Stomach (tissue), 9 donors: ENCODE results near the gene SPINDOC. TPM values are rescaled to one million over a fixed set of nuclear protein-coding genes. Genes with fewer than 3 reads are reported as not detected.

Source experiments
- DNase-seq, 2 donors: peaks; one replicate each; pipeline versions ENCODE4 v3.0.0 to v3.0.0-alpha.2; 2013 to 2019
- H3K27ac ChIP-seq, 5 donors: fragments of 200-600 bp in 4 of 5; sonication (generic) in 4 of 5; one replicate each; pipeline ENCODE4 v1.5.1; 2013 to 2019; ENCODE audit warnings: mild to moderate bottlenecking in 1 of 5, moderate library complexity in 1 of 5
- H3K27me3 ChIP-seq, 3 donors: fragments of 200-600 bp; sonication (generic); one replicate each; pipeline ENCODE4 v1.5.1; 2017 to 2019; ENCODE audit warnings: mixed run types in 1 of 3
- H3K36me3 ChIP-seq, 4 donors: fragments of 200-600 bp; sonication (generic); 1 replicate in 3 of 4; 2 replicates in 1 of 4; pipeline ENCODE4 v1.5.1; 2016 to 2019
- H3K4me1 ChIP-seq, 4 donors: fragments of 200-600 bp; sonication (generic); one replicate each; pipeline ENCODE4 v1.5.1; 2016 to 2019
- H3K4me3 ChIP-seq, 4 donors: fragments of 200-600 bp; sonication (generic) in 3 of 4; one replicate each; pipeline ENCODE4 v1.5.1; 2016 to 2019; ENCODE audit warnings: mild to moderate bottlenecking in 1 of 4
- H3K9me3 ChIP-seq, 4 donors: fragments of 200-600 bp; sonication (generic); one replicate each; pipeline ENCODE4 v1.5.1; 2016 to 2019
- CTCF ChIP-seq, 7 experiments: fragments of 450-650 bp in 4 of 7; fragments of 200-600 bp in 3 of 7; sonication (generic) in 3 of 7; IDR thresholded peaks; one replicate each; pipeline ENCODE4 v1.5.1; 2016 to 2019; ENCODE audit warnings: antibody characterized with exemption in 7 of 7, control low read depth in 2 of 7, mild to moderate bottlenecking in 1 of 7
- EP300 ChIP-seq: sonication (generic); formaldehyde crosslinking; IDR thresholded peaks from one replicate; pipeline ENCODE4 v1.6.1; 2017; ENCODE audit warnings: antibody characterized with exemption
- POLR2A ChIP-seq, 4 donors: fragments of 450-650 bp; IDR thresholded peaks; one replicate each; pipeline ENCODE4 v1.6.1; 2016; ENCODE audit warnings: antibody characterized with exemption in 4 of 4, control low read depth in 2 of 4, mild to moderate bottlenecking in 1 of 4, moderate library complexity in 1 of 4
- POLR2AphosphoS5 ChIP-seq, 3 donors: sonication (generic); formaldehyde crosslinking; IDR thresholded peaks; one replicate each; pipeline ENCODE4 v1.6.1; 2016; ENCODE audit warnings: antibody characterized with exemption in 3 of 3
- WGBS, 5 donors: extraction: QIAGEN DNeasy Blood & Tissue Kit in 3 of 5; methylation state at CpG; one replicate each; pipeline versions ENCODE4 v1.1.5 to v1.1.7; 2013 to 2018; 5-methylcytosine and 5-hydroxymethylcytosine counted together
- intact Hi-C: fragments of 100-400 bp; cut with DNase I; formaldehyde crosslinking; loops from one replicate; pipeline ENCODE4 v1.15.1; 2023; ENCODE audit warnings: low total_unique reads
- polyA plus RNA-seq, 3 donors: library from polyadenylated mRNA; stranded (reverse); fragments of 200-250 nt; gene quantifications; one replicate each; pipeline ENCODE4 v1.2.3, GENCODE V29; 2013
- total RNA-seq, 5 donors: library from RNA; depleted of rRNA; stranded (reverse); fragments of >200 nt; gene quantifications; one replicate each; pipeline versions ENCODE4 v1.1.0 to v1.2.3, GENCODE V29; 2014 to 2016
- donor health status: healthy with polysubstance abuse.
- donor health status: Bipolar disorder and iron deficiency.
- donor health status: healthy.

SPINDOC gene
- total and polyA plus RNA-seq, 8 donors = 0.45 to 13.6 (median 5.7) TPM

GRCh38 chr11:63834535-63835157 is 21.4 kb downstream of the SPINDOC start:
- H3K27ac ChIP-seq = no peak overlapping the region
- 86 to 92% (median 88%) methylated on average over 12 of the region's 12 CpGs for WGBS, 5 donors

GRCh38 chr11:63835158-63835545 is 21.9 kb downstream of the SPINDOC start:
- intact Hi-C loops = loop anchor here (5.0 kb wide), 1 partner anchor 107 kb away; no protein-coding TSS in a partner anchor
- TF ChIP-seq EP300 = no peak
- TF ChIP-seq CTCF (IDR thresholded peaks at IDR 0.05) = no peak
- TF ChIP-seq POLR2AphosphoS5 (IDR thresholded peaks at IDR 0.05) = no peak
- peaks cover 11 to 21% (median 17%) of the 10 kb centered on the region in 4 donors for H3K4me1 ChIP-seq
- H3K9me3 ChIP-seq = no peaks in the 10 kb centered on the region
- 78 to 84% (median 81%) methylated on average over 6 of the region's 6 CpGs for WGBS, 5 donors
- no peak overlapping the region for H3K27ac ChIP-seq
- H3K36me3 ChIP-seq = no peaks in the 10 kb centered on the region
- H3K27me3 ChIP-seq = no peaks in the 10 kb centered on the region
- no peak for DNase-seq
- no peak overlapping the region for H3K4me3 ChIP-seq

More at GRCh38 chr11:63834535-63835157, 21.4 kb downstream of the SPINDOC start:
- peaks cover 11 to 16% (median 14%) of the 10 kb centered on the region in 4 donors for H3K4me1 ChIP-seq
- H3K36me3 ChIP-seq = no peaks in the 10 kb centered on the region
- H3K9me3 ChIP-seq = no peaks in the 10 kb centered on the region
- H3K4me3 ChIP-seq = no peak overlapping the region
- no peak for TF ChIP-seq POLR2A (IDR thresholded peaks at IDR 0.05)
- no peak for TF ChIP-seq CTCF (IDR thresholded peaks at IDR 0.05)
- TF ChIP-seq POLR2AphosphoS5 (IDR thresholded peaks at IDR 0.05) = no peak
- no peak for TF ChIP-seq EP300
- H3K27me3 ChIP-seq = no peaks in the 10 kb centered on the region
- intact Hi-C loops = loop anchor here (5.0 kb wide), 2 partner anchors 108 to 118 kb away; no protein-coding TSS in a partner anchor
- DNase-seq = no peak

- Histone ChIP-seq H3K9me3 (no peaks in the 10 kb centered on the region), H3K36me3 (peaks cover 0 to 1% (median 0%) of the 10 kb centered on the region in 4 donors), H3K27me3 (no peaks in the 10 kb centered on the region), H3K4me3 (no peak overlapping the region), H3K27ac (peak overlapping the region; percentile 82 to 94 (median 89)), H3K4me1 (peaks cover 30 to 41% (median 37%) of the 10 kb centered on the region in 4 donors)
- 12 to 15% (median 14%) methylated on average over 5 of the region's 5 CpGs for WGBS, 5 donors
- intact Hi-C loops = loop anchor here (5.0 kb wide), 1 partner anchor 105 kb away; no protein-coding TSS in a partner anchor
- peak in 6 of 7 experiments; percentile 22 to 98 (median 84) for TF ChIP-seq CTCF (IDR thresholded peaks at IDR 0.05)
- peak in 2 of 3 donors; percentile 34 to 84 for TF ChIP-seq POLR2AphosphoS5 (IDR thresholded peaks at IDR 0.05)
- TF ChIP-seq POLR2A (IDR thresholded peaks at IDR 0.05) = no peak
- no peak for TF ChIP-seq EP300
- DNase-seq = peak; percentile 84 to 92
Measured at GRCh38 chr11:63837027-63837688, 23.9 kb downstream of the SPINDOC start.

- TF ChIP-seq POLR2AphosphoS5 (IDR thresholded peaks at IDR 0.05) (no peak), EP300 (no peak), POLR2A (IDR thresholded peaks at IDR 0.05) (no peak), CTCF (IDR thresholded peaks at IDR 0.05) (no peak)
- WGBS, 5 donors = 33 to 39% (median 36%) methylated on average over 5 of the region's 5 CpGs
- DNase-seq = peak in 1 of 2 donors; percentile 46
Measured at GRCh38 chr11:63837739-63838138, 24.5 kb downstream of the SPINDOC start.

More at GRCh38 chr11:63837739-63838138, 24.5 kb downstream of the SPINDOC start:
- intact Hi-C loops = loop anchor here (5.0 kb wide), 1 partner anchor 105 kb away; no protein-coding TSS in a partner anchor
- H3K27me3 ChIP-seq = no peaks in the 10 kb centered on the region
- H3K36me3 ChIP-seq = peaks cover 0 to 7% (median 0%) of the 10 kb centered on the region in 4 donors
- H3K27ac ChIP-seq = peak overlapping the region; percentile 82 to 94 (median 89)
- peak overlapping the region in 3 of 4 donors; percentile 90 to 96 (median 93) for H3K4me3 ChIP-seq
- no peaks in the 10 kb centered on the region for H3K9me3 ChIP-seq
- peaks cover 36 to 47% (median 42%) of the 10 kb centered on the region in 4 donors for H3K4me1 ChIP-seq
